T-helper 1 cell treated with Interleukin-12 subunit alpha and Interleukin-12 subunit beta and Interleukin-4 antibody, amounts not matched to agents 30 ng/mL and 1 ng/mL, for 36 hours (primary cell): ENCODE data around the gene PPARD. TPM values are rescaled to one million over a fixed set of nuclear protein-coding genes. Genes with fewer than 3 reads are reported as not detected.

ENCODE experiments used
- total RNA-seq: library from RNA; stranded (reverse); gene quantifications from 2 replicates; pipeline ENCODE4 v1.2.3, GENCODE V29; 2022

PPARD gene
- total RNA-seq, 1 donor from 2014 or later = 20.9 TPM

Other genes with a start within 250 kb of the PPARD start
- not detected in 2 replicates for gene TCP11, start 201.2 kb upstream of the PPARD start, total RNA-seq
- gene SCUBE3, start 128.6 kb upstream of the PPARD start, total RNA-seq = not detected in 2 replicates
- gene ZNF76, start 82.8 kb upstream of the PPARD start, total RNA-seq = 37.3 and 38.7 TPM in 2 replicates
- 220 and 225 TPM in 2 replicates for gene DEF6, start 44.7 kb upstream of the PPARD start, total RNA-seq
- 12.0 and 13.0 TPM in 2 replicates for gene FANCE, start 109.8 kb downstream of the PPARD start, total RNA-seq
- gene RPL10A, start 125.8 kb downstream of the PPARD start, total RNA-seq = 1,175 and 1,189 TPM in 2 replicates
- gene TEAD3, start 154.5 kb downstream of the PPARD start, total RNA-seq = 0.17 and 0.29 TPM in 2 replicates
- gene TULP1, start 170.3 kb downstream of the PPARD start, total RNA-seq = not detected in 2 replicates